ENCODE results near the gene USP15. TPM values are rescaled to one million over a fixed set of nuclear protein-coding genes. Genes with fewer than 3 reads are reported as not detected.

USP15 gene
- total RNA-seq, 1 experiment from 2014 or later: 35.3 TPM

- H3K9me3 Mint-ChIP-seq: no peaks in the 10 kb centered on the region
- no CpG with 5 or more reads among the region's 2 CpGs for WGBS (ENCODE audit: extremely low coverage, insufficient read length, low lambda C conversion rate)
- no peaks in the 10 kb centered on the region for H3K9me3 ChIP-seq (ENCODE audit: control insufficient read depth, low read depth, low read length)
These were observed 10.8 kb upstream of the USP15 start for GRCh38 chr12:62249419-62249818.

More at GRCh38 chr12:62249419-62249818, 10.8 kb upstream of the USP15 start:
- no peaks in the 10 kb centered on the region for H3K27me3 Mint-ChIP-seq (ENCODE audit: low read depth)
- H3K56ac ChIP-seq (ENCODE audit: insufficient read length, low read depth, low read length): no peak overlapping the region
- no peak overlapping the region for H3K4me2 ChIP-seq (ENCODE audit: insufficient read depth, insufficient read length, low read length)
- H3K79me1 ChIP-seq (ENCODE audit: insufficient read depth, low read depth, low read length, poor library complexity, severe bottlenecking): no peaks in the 10 kb centered on the region
- no peaks in the 10 kb centered on the region for H3K27me3 ChIP-seq (ENCODE audit: insufficient read depth, low read length)
- no peak overlapping the region for H2BK120ac ChIP-seq (ENCODE audit: low read depth, low read length, poor library complexity, severe bottlenecking)
- TF ChIP-seq CTCF (conservative IDR thresholded peaks at IDR 0.05): no peak
- no peaks in the 10 kb centered on the region for H3K36me3 Mint-ChIP-seq (ENCODE audit: insufficient read depth in 1 of 3, low read depth in 3 of 3)
- H2BK5ac ChIP-seq (ENCODE audit: insufficient read length, low read length): no peak overlapping the region
- DNase-seq: no peak
- H2BK15ac ChIP-seq (ENCODE audit: low read depth, low read length): no peak overlapping the region
- no peak overlapping the region for H2AFZ ChIP-seq (ENCODE audit: low read length)
- H3K23ac ChIP-seq (ENCODE audit: insufficient read length, low read depth, low read length): no peak overlapping the region
- H3K27ac Mint-ChIP-seq: no peak overlapping the region
- H4K20me1 ChIP-seq (ENCODE audit: control insufficient read depth, insufficient read depth, insufficient read length): no peaks in the 10 kb centered on the region
- H3K79me2 ChIP-seq (ENCODE audit: insufficient read depth, low read length): no peaks in the 10 kb centered on the region
- H3K18ac ChIP-seq (ENCODE audit: insufficient read length, low read depth, low read length): no peak overlapping the region
- no peaks in the 10 kb centered on the region for H3K4me1 ChIP-seq (ENCODE audit: insufficient read depth, low read length)
- no peak overlapping the region for H4K8ac ChIP-seq (replicated peaks; ENCODE audit: insufficient read length, low read depth, low read length)
- no peaks in the 10 kb centered on the region for H3K23me2 ChIP-seq (ENCODE audit: insufficient read length, low read depth, low read length, poor library complexity, severe bottlenecking)
- H3K27ac ChIP-seq (ENCODE audit: insufficient read length, low read depth, low read length): no peak overlapping the region
- H4K91ac ChIP-seq (ENCODE audit: insufficient read length, low read depth, low read length): no peak overlapping the region
- no peak overlapping the region for H3K9ac ChIP-seq (ENCODE audit: extremely low read depth, insufficient read length, low read length)
- H3K4ac ChIP-seq (ENCODE audit: low read depth, low read length): no peak overlapping the region
- H2BK20ac ChIP-seq (ENCODE audit: low read depth, low read length, poor library complexity, severe bottlenecking): no peak overlapping the region
- H3T11ph ChIP-seq (ENCODE audit: low read length): no peak overlapping the region
- H4K5ac ChIP-seq (ENCODE audit: insufficient read length, low read depth, low read length): no peak overlapping the region
- no peak overlapping the region for H2AK5ac ChIP-seq (ENCODE audit: insufficient read length, low read length)
- H3K4me1 Mint-ChIP-seq: peaks cover 2 to 8% of the 10 kb centered on the region in 2 experiments; a peak in 3 of 4 replicates
- no peak overlapping the region for H2BK12ac ChIP-seq (ENCODE audit: insufficient read length, low read depth, low read length)
- H3K4me3 Mint-ChIP-seq: no peak overlapping the region
- H3K14ac ChIP-seq (ENCODE audit: insufficient read depth, low read length): no peak overlapping the region
